Stomach (tissue), 4 donors: ENCODE measurements around the gene MB21D2.

Source experiments
- EP300 ChIP-seq: sonication (generic); formaldehyde crosslinking; IDR thresholded peaks from one replicate; pipeline ENCODE4 v1.6.1; 2017; ENCODE audit warnings: antibody characterized with exemption
- POLR2A ChIP-seq, 4 donors: fragments of 450-650 bp; IDR thresholded peaks; one replicate each; pipeline ENCODE4 v1.6.1; 2016; ENCODE audit warnings: antibody characterized with exemption in 4 of 4, control low read depth in 2 of 4, mild to moderate bottlenecking in 1 of 4, moderate library complexity in 1 of 4
- POLR2AphosphoS5 ChIP-seq, 3 donors: sonication (generic); formaldehyde crosslinking; IDR thresholded peaks; one replicate each; pipeline ENCODE4 v1.6.1; 2016; ENCODE audit warnings: antibody characterized with exemption in 3 of 3
- TF ChIP-seq, protein P1 (sequence below), 7 experiments: fragments of 450-650 bp in 4 of 7; fragments of 200-600 bp in 3 of 7; sonication (generic) in 3 of 7; IDR thresholded peaks; one replicate each; pipeline ENCODE4 v1.5.1; 2016 to 2019; ENCODE audit warnings: antibody characterized with exemption in 7 of 7, control low read depth in 2 of 7, mild to moderate bottlenecking in 1 of 7

DNA sequence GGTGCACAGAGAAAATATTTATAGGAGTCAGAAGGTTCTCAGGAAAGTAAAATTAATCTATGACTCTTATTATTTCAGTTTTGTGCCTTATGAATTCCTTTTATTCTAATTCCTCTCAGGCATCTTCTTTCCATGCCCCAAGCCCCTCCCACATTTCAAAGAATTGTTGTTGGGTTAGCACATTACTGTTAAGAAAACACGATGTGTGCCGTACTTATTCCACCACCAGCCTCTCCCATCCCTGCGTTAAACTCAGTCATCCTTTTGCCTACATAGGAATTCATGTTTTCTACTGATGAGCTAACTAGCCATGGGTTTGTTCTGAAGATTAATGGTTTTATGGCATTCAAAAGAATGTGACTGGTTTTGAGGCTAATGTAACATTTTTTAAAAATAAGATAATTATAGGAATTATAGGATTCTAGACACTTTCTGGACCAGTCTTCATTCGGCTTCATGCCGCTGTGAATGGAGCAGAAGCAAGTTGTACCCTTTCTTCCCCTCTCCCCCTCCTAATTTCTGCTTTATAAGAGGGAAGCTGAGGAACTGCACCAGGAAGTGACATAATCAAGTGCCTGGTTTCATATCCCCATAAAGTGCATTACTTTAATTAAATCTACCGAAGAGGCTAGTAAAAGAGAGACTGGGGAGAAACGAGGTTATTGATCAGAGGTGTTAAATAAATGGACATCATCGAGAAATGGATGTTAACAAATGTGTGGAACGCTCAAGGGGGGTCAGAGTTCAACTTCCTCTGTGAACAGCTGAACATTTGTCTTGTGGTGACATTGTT, 12.3 kb upstream of the MB21D2 start:
- TF ChIP-seq, protein P1, sequence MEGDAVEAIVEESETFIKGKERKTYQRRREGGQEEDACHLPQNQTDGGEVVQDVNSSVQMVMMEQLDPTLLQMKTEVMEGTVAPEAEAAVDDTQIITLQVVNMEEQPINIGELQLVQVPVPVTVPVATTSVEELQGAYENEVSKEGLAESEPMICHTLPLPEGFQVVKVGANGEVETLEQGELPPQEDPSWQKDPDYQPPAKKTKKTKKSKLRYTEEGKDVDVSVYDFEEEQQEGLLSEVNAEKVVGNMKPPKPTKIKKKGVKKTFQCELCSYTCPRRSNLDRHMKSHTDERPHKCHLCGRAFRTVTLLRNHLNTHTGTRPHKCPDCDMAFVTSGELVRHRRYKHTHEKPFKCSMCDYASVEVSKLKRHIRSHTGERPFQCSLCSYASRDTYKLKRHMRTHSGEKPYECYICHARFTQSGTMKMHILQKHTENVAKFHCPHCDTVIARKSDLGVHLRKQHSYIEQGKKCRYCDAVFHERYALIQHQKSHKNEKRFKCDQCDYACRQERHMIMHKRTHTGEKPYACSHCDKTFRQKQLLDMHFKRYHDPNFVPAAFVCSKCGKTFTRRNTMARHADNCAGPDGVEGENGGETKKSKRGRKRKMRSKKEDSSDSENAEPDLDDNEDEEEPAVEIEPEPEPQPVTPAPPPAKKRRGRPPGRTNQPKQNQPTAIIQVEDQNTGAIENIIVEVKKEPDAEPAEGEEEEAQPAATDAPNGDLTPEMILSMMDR (IDR thresholded peaks at IDR 0.05) = no peak
- TF ChIP-seq POLR2AphosphoS5 (IDR thresholded peaks at IDR 0.05) = no peak
- TF ChIP-seq POLR2A (IDR thresholded peaks at IDR 0.05) = no peak
- TF ChIP-seq EP300 = no peak
